ENCODE data around the gene ZSCAN21.

Gene ZSCAN21

DNA sequence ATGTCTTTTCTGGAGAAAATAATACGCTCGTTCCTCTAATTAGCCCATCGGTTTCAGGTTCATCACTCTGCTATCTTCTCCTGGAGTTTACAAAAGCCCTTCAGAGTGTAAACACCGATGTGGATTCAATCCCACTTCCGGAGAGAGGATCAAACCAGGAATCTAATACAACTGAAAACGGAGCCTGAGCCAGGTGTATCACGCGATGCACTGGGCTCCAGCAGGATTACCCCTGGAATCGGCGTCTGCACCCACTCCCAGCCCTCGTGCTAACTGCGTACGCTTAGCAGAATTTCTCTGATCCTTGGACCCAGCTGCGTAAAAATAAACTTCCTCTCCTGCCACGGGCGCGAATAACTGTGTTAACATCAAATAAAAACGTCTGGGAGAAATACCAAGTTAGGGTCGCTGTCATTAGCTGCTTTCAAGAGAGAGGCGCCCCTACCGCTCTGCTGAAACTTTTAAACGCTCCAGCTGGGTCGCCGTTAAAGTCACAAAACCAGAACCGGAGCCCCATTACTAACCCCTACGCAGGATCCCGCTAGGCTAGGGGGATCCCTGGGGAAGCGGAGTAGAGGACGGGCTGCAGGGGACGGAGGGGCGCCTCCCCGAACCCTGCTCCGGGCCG is 31.4 kb downstream of the ZSCAN21 start:
- TF ChIP-seq CREB1 (IDR thresholded peaks at IDR 0.05; ENCODE audit: low read depth) (no peak), EP300 (IDR thresholded peaks at IDR 0.05; ENCODE audit: borderline replicate concordance) (no peak), ZBTB7A (IDR thresholded peaks at IDR 0.05; ENCODE audit: low read depth) (no peak), TCF12 (IDR thresholded peaks at IDR 0.05; ENCODE audit: low read depth) (no peak), TEAD4 (IDR thresholded peaks at IDR 0.05) (no peak), CEBPB (IDR thresholded peaks at IDR 0.05) (no peak), FOXM1 (IDR thresholded peaks at IDR 0.05; ENCODE audit: borderline replicate concordance, low read depth) (no peak), NFIC (IDR thresholded peaks at IDR 0.05) (no peak)
- TF ChIP-seq, protein P1, sequence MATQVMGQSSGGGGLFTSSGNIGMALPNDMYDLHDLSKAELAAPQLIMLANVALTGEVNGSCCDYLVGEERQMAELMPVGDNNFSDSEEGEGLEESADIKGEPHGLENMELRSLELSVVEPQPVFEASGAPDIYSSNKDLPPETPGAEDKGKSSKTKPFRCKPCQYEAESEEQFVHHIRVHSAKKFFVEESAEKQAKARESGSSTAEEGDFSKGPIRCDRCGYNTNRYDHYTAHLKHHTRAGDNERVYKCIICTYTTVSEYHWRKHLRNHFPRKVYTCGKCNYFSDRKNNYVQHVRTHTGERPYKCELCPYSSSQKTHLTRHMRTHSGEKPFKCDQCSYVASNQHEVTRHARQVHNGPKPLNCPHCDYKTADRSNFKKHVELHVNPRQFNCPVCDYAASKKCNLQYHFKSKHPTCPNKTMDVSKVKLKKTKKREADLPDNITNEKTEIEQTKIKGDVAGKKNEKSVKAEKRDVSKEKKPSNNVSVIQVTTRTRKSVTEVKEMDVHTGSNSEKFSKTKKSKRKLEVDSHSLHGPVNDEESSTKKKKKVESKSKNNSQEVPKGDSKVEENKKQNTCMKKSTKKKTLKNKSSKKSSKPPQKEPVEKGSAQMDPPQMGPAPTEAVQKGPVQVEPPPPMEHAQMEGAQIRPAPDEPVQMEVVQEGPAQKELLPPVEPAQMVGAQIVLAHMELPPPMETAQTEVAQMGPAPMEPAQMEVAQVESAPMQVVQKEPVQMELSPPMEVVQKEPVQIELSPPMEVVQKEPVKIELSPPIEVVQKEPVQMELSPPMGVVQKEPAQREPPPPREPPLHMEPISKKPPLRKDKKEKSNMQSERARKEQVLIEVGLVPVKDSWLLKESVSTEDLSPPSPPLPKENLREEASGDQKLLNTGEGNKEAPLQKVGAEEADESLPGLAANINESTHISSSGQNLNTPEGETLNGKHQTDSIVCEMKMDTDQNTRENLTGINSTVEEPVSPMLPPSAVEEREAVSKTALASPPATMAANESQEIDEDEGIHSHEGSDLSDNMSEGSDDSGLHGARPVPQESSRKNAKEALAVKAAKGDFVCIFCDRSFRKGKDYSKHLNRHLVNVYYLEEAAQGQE (IDR thresholded peaks at IDR 0.05; ENCODE audit: low read depth): no peak
- TF ChIP-seq, protein P2, sequence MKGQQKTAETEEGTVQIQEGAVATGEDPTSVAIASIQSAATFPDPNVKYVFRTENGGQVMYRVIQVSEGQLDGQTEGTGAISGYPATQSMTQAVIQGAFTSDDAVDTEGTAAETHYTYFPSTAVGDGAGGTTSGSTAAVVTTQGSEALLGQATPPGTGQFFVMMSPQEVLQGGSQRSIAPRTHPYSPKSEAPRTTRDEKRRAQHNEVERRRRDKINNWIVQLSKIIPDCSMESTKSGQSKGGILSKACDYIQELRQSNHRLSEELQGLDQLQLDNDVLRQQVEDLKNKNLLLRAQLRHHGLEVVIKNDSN (IDR thresholded peaks at IDR 0.05): no peak
- TF ChIP-seq, protein P3, sequence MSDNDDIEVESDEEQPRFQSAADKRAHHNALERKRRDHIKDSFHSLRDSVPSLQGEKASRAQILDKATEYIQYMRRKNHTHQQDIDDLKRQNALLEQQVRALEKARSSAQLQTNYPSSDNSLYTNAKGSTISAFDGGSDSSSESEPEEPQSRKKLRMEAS (IDR thresholded peaks at IDR 0.05): no peak

DNA sequence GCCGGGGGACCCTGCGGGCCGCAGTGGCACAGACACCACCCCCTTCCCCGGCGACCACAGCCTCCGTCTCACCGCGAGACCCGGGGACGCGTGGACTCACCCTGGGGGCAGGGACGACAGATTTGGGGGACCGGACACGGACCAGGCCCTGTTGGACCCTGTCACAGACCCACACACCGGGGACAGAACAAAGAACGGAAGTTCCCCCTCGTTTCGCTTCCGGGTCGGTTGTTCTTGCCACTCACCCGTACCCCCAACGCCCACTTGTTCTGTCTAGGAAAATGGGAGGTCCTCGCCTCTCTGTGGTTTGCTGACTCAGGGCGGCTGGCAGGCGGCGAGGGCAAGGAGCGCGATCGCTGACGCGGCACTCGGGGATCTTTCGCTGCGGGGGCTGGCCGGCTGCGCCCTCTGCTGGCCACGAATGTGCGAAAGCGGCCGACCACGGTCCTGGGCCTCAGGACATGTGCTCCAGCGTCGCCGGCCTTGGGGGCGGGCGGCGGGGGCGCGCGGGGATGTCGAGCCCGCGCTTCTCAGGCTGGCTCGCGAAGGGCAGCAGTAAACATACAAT is 32.0 kb downstream of the ZSCAN21 start, which contains the start of gene ZNF3:
Gene ZNF3 (minus strand): TSS at position 189 of the 568 bp plus-strand sequence. CDS start 4,366 bp downstream, outside the sequence.
- TF ChIP-seq YY1 (IDR thresholded peaks at IDR 0.05; ENCODE audit: low read depth) (0 out of 2 replicates have a peak, but pooled peaks have one; percentile 19), RAD21 (IDR thresholded peaks at IDR 0.05; ENCODE audit: low read depth) (peak; percentile 74), FOXM1 (IDR thresholded peaks at IDR 0.05; ENCODE audit: borderline replicate concordance, low read depth) (no peak), CEBPB (IDR thresholded peaks at IDR 0.05) (no peak), EP300 (IDR thresholded peaks at IDR 0.05; ENCODE audit: borderline replicate concordance) (peak; percentile 27; the same call in 1 of the 2 replicates), TCF12 (IDR thresholded peaks at IDR 0.05; ENCODE audit: low read depth) (no peak; the same call in 1 of the 2 replicates), ZBTB7A (IDR thresholded peaks at IDR 0.05; ENCODE audit: low read depth) (0 out of 2 replicates have a peak, but pooled peaks have one; percentile 60), NFIC (IDR thresholded peaks at IDR 0.05) (no peak), CREB1 (IDR thresholded peaks at IDR 0.05; ENCODE audit: low read depth) (peak; percentile 56; the same call in 1 of the 2 replicates), EGR1 (IDR thresholded peaks at IDR 0.05) (peak; percentile 76), TEAD4 (IDR thresholded peaks at IDR 0.05) (no peak), TAF1 (IDR thresholded peaks at IDR 0.05; ENCODE audit: low read depth) (peak; percentile 67)
- TF ChIP-seq, protein P1 (IDR thresholded peaks at IDR 0.05; ENCODE audit: low read depth): no peak
- TF ChIP-seq, protein P3 (IDR thresholded peaks at IDR 0.05): peak; percentile 98
- TF ChIP-seq, protein P2 (IDR thresholded peaks at IDR 0.05): peak; percentile 35

DNA sequence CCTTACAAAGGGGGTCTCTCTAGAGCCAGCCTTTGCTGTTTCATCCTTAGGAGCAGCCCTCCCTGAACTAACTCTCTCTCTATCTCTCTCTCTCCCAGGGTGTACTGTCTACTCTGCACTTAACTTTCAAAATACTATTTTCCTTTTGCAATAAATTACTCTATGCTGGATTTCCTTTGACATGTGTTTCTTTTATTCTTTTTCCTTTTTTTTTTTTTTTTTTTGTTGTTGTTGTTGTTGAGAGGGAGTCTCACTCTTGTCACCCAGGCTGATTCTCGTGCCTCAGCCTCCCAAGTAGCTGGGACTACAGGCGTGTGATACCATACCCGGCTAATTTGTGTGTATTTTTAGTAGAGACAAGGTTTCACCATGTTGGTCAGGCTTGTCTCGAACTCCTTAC is 33.4 kb downstream of the ZSCAN21 start:
- TF ChIP-seq TCF12 (IDR thresholded peaks at IDR 0.05; ENCODE audit: low read depth): no peak
- 0 out of 2 replicates have a peak, but pooled peaks have one; percentile 37 for TF ChIP-seq ZBTB7A (IDR thresholded peaks at IDR 0.05; ENCODE audit: low read depth)

DNA sequence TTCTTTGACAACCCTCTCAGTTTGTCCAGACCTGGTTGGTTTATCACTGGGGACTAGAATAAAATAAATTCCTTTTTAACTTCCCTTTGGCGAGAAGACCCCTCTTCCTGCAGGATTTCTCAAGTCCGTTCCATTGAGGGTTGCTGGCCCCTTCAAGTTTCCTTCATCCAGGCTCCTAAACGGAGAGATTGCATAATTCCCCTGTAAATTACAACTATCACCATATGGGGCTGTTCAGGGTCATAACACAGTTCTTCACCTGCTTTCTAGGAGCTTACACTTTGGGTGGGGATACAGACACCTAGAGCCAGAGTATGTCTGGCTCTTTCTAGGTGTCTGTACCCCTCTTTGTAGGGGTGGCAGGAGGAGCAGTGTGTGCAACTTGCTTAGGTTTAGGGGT is 35.9 kb downstream of the ZSCAN21 start:
- TF ChIP-seq TCF12 (IDR thresholded peaks at IDR 0.05; ENCODE audit: low read depth) (no peak), TAF1 (IDR thresholded peaks at IDR 0.05; ENCODE audit: low read depth) (no peak), EGR1 (IDR thresholded peaks at IDR 0.05) (no peak), CEBPB (IDR thresholded peaks at IDR 0.05) (no peak), YY1 (IDR thresholded peaks at IDR 0.05; ENCODE audit: low read depth) (no peak), FOXM1 (IDR thresholded peaks at IDR 0.05; ENCODE audit: borderline replicate concordance, low read depth) (no peak), NFIC (IDR thresholded peaks at IDR 0.05) (no peak), CREB1 (IDR thresholded peaks at IDR 0.05; ENCODE audit: low read depth) (no peak), RAD21 (IDR thresholded peaks at IDR 0.05; ENCODE audit: low read depth) (no peak), TEAD4 (IDR thresholded peaks at IDR 0.05) (no peak), ZBTB7A (IDR thresholded peaks at IDR 0.05; ENCODE audit: low read depth) (no peak)
- TF ChIP-seq, protein P1 (IDR thresholded peaks at IDR 0.05; ENCODE audit: low read depth): no peak

Data from Ishikawa (cell line).